Measurements from ENCODE around the gene COL4A1.

The COL4A1 gene

DNA sequence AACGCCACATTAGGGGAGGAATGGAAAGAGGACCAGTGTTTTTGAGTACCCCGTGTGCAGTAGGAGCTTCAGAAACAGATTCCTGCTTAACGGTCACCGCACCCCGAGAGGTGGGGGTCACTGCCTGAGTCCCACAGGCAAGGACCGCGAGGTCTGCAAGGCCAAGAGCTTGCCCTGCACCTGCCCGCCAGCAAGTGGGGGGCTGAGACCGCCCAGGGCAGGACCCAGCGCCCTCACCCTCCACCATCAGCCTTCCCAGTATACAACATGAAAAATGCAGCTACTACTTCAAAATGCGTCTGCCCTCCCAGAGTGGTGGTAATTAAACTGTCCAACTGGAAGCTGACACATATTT is 44.9 kb downstream of the COL4A1 start:
- Histone ChIP-seq H3K27ac (replicated peaks) (no peak overlapping the region), H3K4me3 (replicated peaks; ENCODE audit: insufficient read depth, low read length) (no peak overlapping the region), H3K27me3 (ENCODE audit: insufficient read depth, poor library complexity, severe bottlenecking) (peaks cover 14% of the 10 kb centered on the region)
- TF ChIP-seq, protein P1, sequence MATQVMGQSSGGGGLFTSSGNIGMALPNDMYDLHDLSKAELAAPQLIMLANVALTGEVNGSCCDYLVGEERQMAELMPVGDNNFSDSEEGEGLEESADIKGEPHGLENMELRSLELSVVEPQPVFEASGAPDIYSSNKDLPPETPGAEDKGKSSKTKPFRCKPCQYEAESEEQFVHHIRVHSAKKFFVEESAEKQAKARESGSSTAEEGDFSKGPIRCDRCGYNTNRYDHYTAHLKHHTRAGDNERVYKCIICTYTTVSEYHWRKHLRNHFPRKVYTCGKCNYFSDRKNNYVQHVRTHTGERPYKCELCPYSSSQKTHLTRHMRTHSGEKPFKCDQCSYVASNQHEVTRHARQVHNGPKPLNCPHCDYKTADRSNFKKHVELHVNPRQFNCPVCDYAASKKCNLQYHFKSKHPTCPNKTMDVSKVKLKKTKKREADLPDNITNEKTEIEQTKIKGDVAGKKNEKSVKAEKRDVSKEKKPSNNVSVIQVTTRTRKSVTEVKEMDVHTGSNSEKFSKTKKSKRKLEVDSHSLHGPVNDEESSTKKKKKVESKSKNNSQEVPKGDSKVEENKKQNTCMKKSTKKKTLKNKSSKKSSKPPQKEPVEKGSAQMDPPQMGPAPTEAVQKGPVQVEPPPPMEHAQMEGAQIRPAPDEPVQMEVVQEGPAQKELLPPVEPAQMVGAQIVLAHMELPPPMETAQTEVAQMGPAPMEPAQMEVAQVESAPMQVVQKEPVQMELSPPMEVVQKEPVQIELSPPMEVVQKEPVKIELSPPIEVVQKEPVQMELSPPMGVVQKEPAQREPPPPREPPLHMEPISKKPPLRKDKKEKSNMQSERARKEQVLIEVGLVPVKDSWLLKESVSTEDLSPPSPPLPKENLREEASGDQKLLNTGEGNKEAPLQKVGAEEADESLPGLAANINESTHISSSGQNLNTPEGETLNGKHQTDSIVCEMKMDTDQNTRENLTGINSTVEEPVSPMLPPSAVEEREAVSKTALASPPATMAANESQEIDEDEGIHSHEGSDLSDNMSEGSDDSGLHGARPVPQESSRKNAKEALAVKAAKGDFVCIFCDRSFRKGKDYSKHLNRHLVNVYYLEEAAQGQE (IDR thresholded peaks at IDR 0.05; ENCODE audit: insufficient replicate concordance, low read depth), result no peak
- no peak for TF ChIP-seq SPI1 (IDR thresholded peaks at IDR 0.05; ENCODE audit: borderline replicate concordance, low read depth)
- TF ChIP-seq POLR2AphosphoS5 (IDR thresholded peaks at IDR 0.05; ENCODE audit: low read depth), result no peak
- no peak for TF ChIP-seq GABPA (IDR thresholded peaks at IDR 0.05; ENCODE audit: low read depth)
- TF ChIP-seq, protein P2, sequence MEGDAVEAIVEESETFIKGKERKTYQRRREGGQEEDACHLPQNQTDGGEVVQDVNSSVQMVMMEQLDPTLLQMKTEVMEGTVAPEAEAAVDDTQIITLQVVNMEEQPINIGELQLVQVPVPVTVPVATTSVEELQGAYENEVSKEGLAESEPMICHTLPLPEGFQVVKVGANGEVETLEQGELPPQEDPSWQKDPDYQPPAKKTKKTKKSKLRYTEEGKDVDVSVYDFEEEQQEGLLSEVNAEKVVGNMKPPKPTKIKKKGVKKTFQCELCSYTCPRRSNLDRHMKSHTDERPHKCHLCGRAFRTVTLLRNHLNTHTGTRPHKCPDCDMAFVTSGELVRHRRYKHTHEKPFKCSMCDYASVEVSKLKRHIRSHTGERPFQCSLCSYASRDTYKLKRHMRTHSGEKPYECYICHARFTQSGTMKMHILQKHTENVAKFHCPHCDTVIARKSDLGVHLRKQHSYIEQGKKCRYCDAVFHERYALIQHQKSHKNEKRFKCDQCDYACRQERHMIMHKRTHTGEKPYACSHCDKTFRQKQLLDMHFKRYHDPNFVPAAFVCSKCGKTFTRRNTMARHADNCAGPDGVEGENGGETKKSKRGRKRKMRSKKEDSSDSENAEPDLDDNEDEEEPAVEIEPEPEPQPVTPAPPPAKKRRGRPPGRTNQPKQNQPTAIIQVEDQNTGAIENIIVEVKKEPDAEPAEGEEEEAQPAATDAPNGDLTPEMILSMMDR (IDR thresholded peaks at IDR 0.05; ENCODE audit: insufficient read depth, low read length), result no peak
- no peak for DNase-seq (ENCODE audit: low read depth in 1 of 2, low spot score in 1 of 2)

DNA sequence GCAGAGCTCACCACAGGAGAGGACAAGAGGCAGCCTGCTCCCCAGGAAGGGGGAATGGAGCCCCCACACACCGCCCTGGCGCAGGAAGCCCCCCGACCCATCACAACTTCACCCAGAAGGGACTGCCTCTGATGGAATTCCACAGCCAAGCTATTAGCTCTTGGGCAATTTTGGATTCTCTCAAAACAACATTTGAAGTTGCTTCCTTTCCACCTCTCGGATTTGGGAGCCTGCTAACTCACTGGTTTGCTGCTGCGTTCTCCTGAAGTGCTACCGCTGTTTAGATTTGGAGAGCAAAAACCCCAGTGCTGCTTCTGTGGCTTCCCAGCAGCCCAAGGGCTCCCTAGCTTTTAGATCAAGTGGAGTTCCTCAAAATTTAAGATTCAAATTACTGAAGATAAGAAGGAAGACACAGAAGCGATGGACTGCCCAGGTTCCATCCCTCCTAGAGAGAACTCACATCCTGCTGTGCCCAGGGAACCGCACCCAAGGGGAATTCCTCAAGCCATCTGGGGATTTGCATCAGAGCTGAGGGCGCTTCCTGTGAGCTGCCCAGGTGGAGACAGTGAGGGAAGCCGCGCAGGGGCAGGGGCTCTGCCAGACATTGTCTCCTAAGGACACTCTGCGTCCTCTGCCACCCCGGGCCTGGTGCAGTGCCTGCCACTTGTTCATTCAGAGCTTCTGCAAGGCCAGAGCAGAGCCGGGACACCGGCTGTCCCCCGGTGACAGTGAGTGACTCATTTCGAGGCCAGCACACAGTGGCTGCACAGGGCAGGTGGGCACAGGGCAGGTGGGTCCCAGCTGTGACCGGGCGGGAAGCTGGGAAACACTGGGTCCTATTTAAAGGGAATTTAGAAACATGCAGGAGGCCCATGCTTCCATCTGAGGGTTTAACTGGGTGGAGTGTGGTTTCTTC is 45.5 kb downstream of the COL4A1 start:
- Histone ChIP-seq H3K27ac (replicated peaks) (no peak overlapping the region), H3K4me3 (replicated peaks; ENCODE audit: insufficient read depth, low read length) (no peak overlapping the region), H3K27me3 (ENCODE audit: insufficient read depth, poor library complexity, severe bottlenecking) (peaks cover 8% of the 10 kb centered on the region)
- TF ChIP-seq, protein P1 (IDR thresholded peaks at IDR 0.05; ENCODE audit: insufficient replicate concordance, low read depth), result no peak
- TF ChIP-seq SPI1 (IDR thresholded peaks at IDR 0.05; ENCODE audit: borderline replicate concordance, low read depth), result no peak
- TF ChIP-seq, protein P2 (IDR thresholded peaks at IDR 0.05; ENCODE audit: insufficient read depth, low read length), result no peak
- TF ChIP-seq POLR2AphosphoS5 (IDR thresholded peaks at IDR 0.05; ENCODE audit: low read depth), result no peak
- TF ChIP-seq GABPA (IDR thresholded peaks at IDR 0.05; ENCODE audit: low read depth), result no peak
- DNase-seq (ENCODE audit: low read depth in 1 of 2, low spot score in 1 of 2), result no peak

DNA sequence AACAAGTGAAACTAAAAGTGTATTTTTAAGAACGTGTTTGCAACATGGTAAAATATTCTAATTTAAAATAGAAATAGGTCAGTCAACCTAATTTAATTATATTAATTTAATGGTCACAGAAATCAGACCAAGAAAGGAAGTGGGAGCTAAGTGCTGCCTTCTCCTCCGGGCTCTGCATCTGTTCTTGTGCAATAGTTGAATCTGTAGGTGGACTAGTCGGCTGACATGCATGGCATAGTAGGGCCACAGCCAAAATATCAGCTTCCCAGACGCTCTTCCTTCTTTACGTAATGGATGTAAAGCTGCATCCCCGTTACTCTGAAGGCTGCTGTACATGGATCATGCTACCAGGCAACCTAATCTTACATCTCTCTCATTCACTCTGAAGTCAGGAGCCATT is 47.3 kb downstream of the COL4A1 start:
- TF ChIP-seq GABPA (IDR thresholded peaks at IDR 0.05; ENCODE audit: low read depth) (no peak), SPI1 (IDR thresholded peaks at IDR 0.05; ENCODE audit: borderline replicate concordance, low read depth) (no peak), POLR2AphosphoS5 (IDR thresholded peaks at IDR 0.05; ENCODE audit: low read depth) (no peak)
- TF ChIP-seq, protein P2 (IDR thresholded peaks at IDR 0.05; ENCODE audit: insufficient read depth, low read length), result no peak
- TF ChIP-seq, protein P1 (IDR thresholded peaks at IDR 0.05; ENCODE audit: insufficient replicate concordance, low read depth), result no peak
- Histone ChIP-seq H3K27me3 (ENCODE audit: insufficient read depth, poor library complexity, severe bottlenecking) (peaks cover 3% of the 10 kb centered on the region), H3K4me3 (replicated peaks; ENCODE audit: insufficient read depth, low read length) (no peak overlapping the region), H3K27ac (replicated peaks) (no peak overlapping the region)
- DNase-seq (ENCODE audit: low read depth in 1 of 2, low spot score in 1 of 2), result no peak
